OCI-LY3 (cell line): ENCODE measurements around the gene PRMT1.

Experiments
- H2AFZ ChIP-seq: fragments of 200-600, 300-600 bp; shearing (Covaris generic); 2 replicates; pipeline ENCODE4 v1.6.0; 2014; ENCODE audit warnings: antibody characterized with exemption, low read depth, low read length
- H3K27ac ChIP-seq: fragments of 200-600, 300-600 bp; sonication (generic); 2 replicates; pipeline ENCODE4 v1.5.1; 2014; ENCODE audit warnings: mild to moderate bottlenecking, low read length, moderate library complexity, mixed read lengths
- H3K27me3 ChIP-seq: fragments of 200-600, 300-600 bp; sonication (generic); 2 replicates; pipeline ENCODE4 v1.6.1; 2014; ENCODE audit warnings: low read depth, low read length, mixed read lengths
- H3K36me3 ChIP-seq: fragments of 200-600, 300-600 bp; sonication (generic); replicated peaks from 2 replicates; pipeline ENCODE3; 2014; ENCODE audit warnings: low read depth, low read length, mixed read lengths
- H3K4me1 ChIP-seq: fragments of 300-600, 200-600 bp; sonication (generic); 2 replicates; pipeline ENCODE4 v1.6.1; 2014; ENCODE audit warnings: low read length, mixed read lengths
- H3K4me2 ChIP-seq: fragments of 200-600, 300-600 bp; sonication (generic); 2 replicates; pipeline ENCODE4 v1.6.1; 2014; ENCODE audit warnings: low read length, mixed read lengths
- H3K4me3 ChIP-seq: fragments of 300-600, 200-600 bp; sonication (generic); 2 replicates; pipeline ENCODE4 v1.5.1; 2014; ENCODE audit warnings: antibody characterized with exemption, mild to moderate bottlenecking, low read length, moderate library complexity
- H3K79me2 ChIP-seq: fragments of 300-600, 200-600 bp; shearing (Covaris generic); 2 replicates; pipeline ENCODE4 v1.6.1; 2014; ENCODE audit warnings: mild to moderate bottlenecking, low read length, mixed read lengths
- H3K9ac ChIP-seq: fragments of 300-600, 200-600 bp; shearing (Covaris generic); 2 replicates; pipeline ENCODE4 v1.6.0; 2014; ENCODE audit warnings: mild to moderate bottlenecking, low read length, moderate library complexity
- H3K9me3 ChIP-seq: fragments of 200-600, 300-600 bp; shearing (Covaris generic); 2 replicates; pipeline ENCODE4 v1.6.1; 2014; ENCODE audit warnings: low read length, mixed read lengths; ENCODE audit not compliant: insufficient read depth
- H4K20me1 ChIP-seq: fragments of 200-600, 300-600 bp; sonication (generic); 2 replicates; pipeline ENCODE4 v1.6.1; 2016; ENCODE audit warnings: low read length, mixed read lengths; ENCODE audit not compliant: insufficient read depth
- CTCF ChIP-seq: fragments of 200-600, 300-600 bp; sonication (generic); IDR thresholded peaks from 2 replicates; pipeline ENCODE4 v1.5.1; 2014; ENCODE audit warnings: antibody characterized with exemption, low read length, low read depth
- EZH2phosphoT487 ChIP-seq: fragments of 200-600 bp; shearing (Covaris generic); IDR thresholded peaks from 2 replicates; pipeline ENCODE4 v1.6.1; 2018; ENCODE audit warnings: antibody characterized with exemption, mixed run types, low read depth

The PRMT1 gene

GRCh38 chr19:49656456-49657109, 20.5 kb upstream of the PRMT1 start:
- TF ChIP-seq CTCF (no peak), EZH2phosphoT487 (no peak)
- no peaks in the 10 kb centered on the region for H3K27me3 ChIP-seq
- H3K36me3 ChIP-seq: peaks cover 78% of the 10 kb centered on the region
- H3K4me3 ChIP-seq: no peak overlapping the region
- no peak overlapping the region for H3K27ac ChIP-seq
- no peak overlapping the region for H2AFZ ChIP-seq
- H4K20me1 ChIP-seq: 0 out of 2 replicates have a peak, but pooled peaks cover 3% of the 10 kb centered on the region
- H3K79me2 ChIP-seq: no peaks in the 10 kb centered on the region
- no peaks in the 10 kb centered on the region for H3K4me1 ChIP-seq
- H3K4me2 ChIP-seq: no peak overlapping the region
- H3K9ac ChIP-seq: no peak overlapping the region
- no peaks in the 10 kb centered on the region for H3K9me3 ChIP-seq

- Histone ChIP-seq H3K79me2 (no peaks in the 10 kb centered on the region), H2AFZ (no peak overlapping the region), H3K4me3 (no peak overlapping the region), H3K27me3 (no peaks in the 10 kb centered on the region), H3K4me2 (no peak overlapping the region), H3K27ac (no peak overlapping the region), H4K20me1 (0 out of 2 replicates have a peak, but pooled peaks cover 3% of the 10 kb centered on the region), H3K36me3 (peaks cover 81% of the 10 kb centered on the region), H3K9me3 (no peaks in the 10 kb centered on the region), H3K4me1 (no peaks in the 10 kb centered on the region), H3K9ac (no peak overlapping the region)
- TF ChIP-seq CTCF (no peak), EZH2phosphoT487 (no peak)
Observed at GRCh38 chr19:49657493-49658138, 19.5 kb upstream of the PRMT1 start.

GRCh38 chr19:49658139-49658517, 18.9 kb upstream of the PRMT1 start:
- Histone ChIP-seq H2AFZ (no peak overlapping the region), H3K9ac (no peak overlapping the region), H3K36me3 (peaks cover 81% of the 10 kb centered on the region), H3K4me3 (no peak overlapping the region), H3K4me1 (no peaks in the 10 kb centered on the region), H3K27me3 (no peaks in the 10 kb centered on the region), H3K4me2 (no peak overlapping the region), H4K20me1 (0 out of 2 replicates have a peak, but pooled peaks cover 4% of the 10 kb centered on the region), H3K79me2 (peaks cover under 1% of the 10 kb centered on the region; the same call in 1 of the 2 replicates), H3K27ac (no peak overlapping the region), H3K9me3 (no peaks in the 10 kb centered on the region)
- TF ChIP-seq CTCF (no peak), EZH2phosphoT487 (no peak)

GRCh38 chr19:49658566-49659442, 18.3 kb upstream of the PRMT1 start:
- no peak overlapping the region for H3K4me3 ChIP-seq
- H2AFZ ChIP-seq: no peak overlapping the region
- peaks cover under 1% of the 10 kb centered on the region; the same call in 1 of the 2 replicates for H3K4me1 ChIP-seq
- H3K9ac ChIP-seq: no peak overlapping the region
- H3K27ac ChIP-seq: no peak overlapping the region
- peaks cover 7% of the 10 kb centered on the region; the same call in 1 of the 2 replicates for H3K79me2 ChIP-seq
- 0 out of 2 replicates have a peak, but pooled peaks cover 8% of the 10 kb centered on the region for H4K20me1 ChIP-seq
- no peaks in the 10 kb centered on the region for H3K9me3 ChIP-seq
- no peak overlapping the region for H3K4me2 ChIP-seq
- H3K36me3 ChIP-seq: peaks cover 77% of the 10 kb centered on the region
- TF ChIP-seq EZH2phosphoT487 (no peak), CTCF (no peak)
- H3K27me3 ChIP-seq: no peaks in the 10 kb centered on the region
